NCI-H2227 treated with DMSO at 0.1 percent for 48 hours (cell line): ENCODE data around the gene DOP1B.
"Not testable (repeated sequence)": the region's sequence is repeated elsewhere in the genome, so short reads cannot be mapped to it uniquely, and the experiment has no call there.

Experiments used
- DNase-seq: peaks from one replicate; lab custom pipeline; 2025; lab: John Stamatoyannopoulos, UW

Gene DOP1B

DNA sequence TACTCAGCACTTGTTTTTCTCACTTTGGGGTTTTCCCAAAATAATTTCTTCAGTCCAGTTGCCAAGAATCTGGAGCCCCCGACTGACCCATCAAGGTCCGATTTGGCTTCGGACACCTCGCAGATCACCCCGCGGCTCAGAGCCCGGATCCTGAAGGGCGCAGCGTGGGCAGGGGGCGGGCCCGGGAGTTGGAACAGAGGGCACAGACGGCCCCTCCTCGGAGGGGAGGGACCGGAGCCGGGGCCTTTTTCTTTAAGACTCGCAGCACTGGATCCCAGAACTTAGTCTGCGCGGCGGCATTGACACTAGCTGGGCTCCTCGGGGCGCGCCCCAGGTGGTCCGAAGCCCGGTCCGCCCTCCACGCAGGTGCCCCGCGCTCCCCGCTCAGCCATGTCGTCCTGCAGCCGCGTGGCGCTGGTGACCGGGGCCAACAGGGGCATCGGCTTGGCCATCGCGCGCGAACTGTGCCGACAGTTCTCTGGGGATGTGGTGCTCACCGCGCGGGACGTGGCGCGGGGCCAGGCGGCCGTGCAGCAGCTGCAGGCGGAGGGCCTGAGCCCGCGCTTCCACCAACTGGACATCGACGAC, 21.7 kb upstream of the DOP1B start, which contains the start of gene CBR3:
CBR3 (plus strand) TSS at position 277 of the 588 bp plus-strand sequence; CDS start at position 391, 114 bp downstream.
- DNase-seq = peak; percentile 30

DNA sequence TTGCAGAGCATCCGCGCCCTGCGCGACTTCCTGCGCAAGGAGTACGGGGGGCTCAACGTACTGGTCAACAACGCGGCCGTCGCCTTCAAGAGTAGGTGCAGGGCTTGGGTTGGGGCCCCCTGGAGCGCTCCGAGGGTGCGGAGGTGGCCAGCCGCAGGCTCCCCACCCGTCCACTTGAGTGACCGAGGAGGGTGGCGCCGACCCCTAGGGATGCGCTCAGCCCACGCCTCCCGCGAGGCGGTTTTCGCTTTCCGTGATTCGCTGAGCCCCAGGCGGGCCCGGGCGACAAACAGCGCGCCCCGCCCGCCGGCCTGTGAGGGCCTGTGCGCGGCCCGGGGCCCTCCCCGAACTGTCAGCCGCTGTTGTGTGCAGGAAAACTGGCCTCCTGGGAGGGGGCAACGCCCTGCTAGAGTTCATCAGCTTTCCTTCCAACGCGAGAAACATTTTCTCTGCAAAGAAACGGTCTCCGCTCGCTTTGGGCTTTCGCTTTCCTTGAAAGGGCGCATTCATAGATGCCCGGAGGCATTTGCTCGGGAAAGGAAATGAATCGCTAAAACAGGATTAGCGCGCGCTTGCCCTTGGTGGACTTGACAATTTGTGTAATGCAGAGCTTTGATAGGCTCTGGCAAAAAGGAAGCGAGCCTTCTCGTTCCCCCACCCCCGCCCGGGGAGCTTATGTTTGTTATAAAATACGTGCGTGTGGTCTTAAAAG, 21.1 kb upstream of the DOP1B start:
- peak; percentile 71 for DNase-seq

DNA sequence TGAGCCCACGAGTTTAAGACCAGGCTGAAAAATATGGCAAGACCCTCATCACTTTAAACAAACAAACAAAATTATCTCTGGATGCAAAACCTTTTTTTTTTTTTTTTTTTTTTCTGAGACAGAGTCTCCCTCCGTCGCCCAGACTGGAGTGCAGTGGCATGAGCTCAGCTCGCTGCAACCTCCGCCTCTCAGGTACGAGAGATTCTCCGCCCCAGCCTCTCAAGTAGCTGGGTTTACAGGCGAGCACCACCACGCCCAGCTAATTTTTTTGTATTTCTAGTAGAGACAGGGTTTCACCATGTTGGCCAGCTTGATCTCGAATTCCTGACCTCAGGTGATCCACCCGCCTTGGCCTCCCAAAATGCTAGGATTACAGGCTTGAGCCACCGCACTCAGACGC, 16.8 kb upstream of the DOP1B start:
- not testable (repeated sequence) for DNase-seq

DNA sequence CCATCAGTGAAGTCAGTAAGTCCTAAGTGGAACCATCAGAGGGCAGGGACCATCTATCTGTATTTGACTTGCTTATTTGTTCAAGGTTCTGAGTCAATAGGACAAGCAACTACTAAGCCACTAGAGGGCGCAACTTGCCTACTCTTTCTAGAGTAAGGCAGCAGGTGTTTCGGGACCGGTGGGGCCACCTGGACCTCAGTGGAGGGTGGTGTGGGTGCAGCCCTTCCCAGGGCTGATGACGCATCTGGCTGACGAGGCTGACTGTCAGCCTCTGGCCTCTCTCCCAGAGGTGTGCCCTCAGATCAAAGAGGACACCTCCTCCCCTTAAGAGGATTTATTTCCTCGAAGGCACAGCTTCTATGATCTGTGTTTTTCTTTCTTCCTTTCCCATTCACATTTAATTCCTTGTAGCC, 15.1 kb upstream of the DOP1B start:
- DNase-seq = peak; percentile 72

DNA sequence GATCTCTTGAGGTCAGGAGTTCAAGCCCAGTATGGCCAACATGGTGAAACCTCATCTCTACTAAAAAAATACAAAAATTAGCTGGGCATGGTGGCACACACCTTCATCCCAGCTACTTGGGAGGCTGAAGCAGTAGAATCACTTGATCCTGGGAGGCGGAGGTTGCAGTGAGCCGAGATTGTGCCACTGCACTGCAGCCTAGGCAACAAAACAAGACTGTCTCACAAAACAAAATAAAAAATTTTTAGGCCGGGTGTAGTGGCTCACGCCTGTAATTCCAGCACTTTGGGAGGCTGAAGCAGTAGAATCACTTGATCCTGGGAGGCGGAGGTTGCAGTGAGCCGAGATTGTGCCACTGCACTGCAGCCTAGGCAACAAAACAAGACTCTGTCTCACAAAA, 12.4 kb upstream of the DOP1B start:
- not testable (repeated sequence) for DNase-seq

DNA sequence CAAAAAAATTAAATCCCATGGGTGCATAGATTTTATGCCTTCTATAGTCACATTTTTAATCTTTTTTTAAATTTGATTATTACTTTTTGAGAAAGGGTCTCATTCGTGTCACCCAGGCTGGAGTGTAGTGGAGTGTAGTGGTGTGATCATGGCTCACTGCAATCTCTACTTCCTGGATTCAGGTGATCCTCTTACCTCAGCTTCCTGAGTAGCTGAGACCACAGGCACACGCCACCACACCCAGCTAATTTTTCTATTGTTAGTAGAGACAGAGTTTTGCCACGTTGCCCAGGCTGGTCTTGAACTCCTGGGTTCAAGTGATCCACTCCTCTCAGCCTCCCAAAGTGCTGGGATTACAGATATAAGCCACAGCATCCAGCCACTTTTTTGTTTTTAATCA, 11.4 kb upstream of the DOP1B start:
- no peak for DNase-seq

DNA sequence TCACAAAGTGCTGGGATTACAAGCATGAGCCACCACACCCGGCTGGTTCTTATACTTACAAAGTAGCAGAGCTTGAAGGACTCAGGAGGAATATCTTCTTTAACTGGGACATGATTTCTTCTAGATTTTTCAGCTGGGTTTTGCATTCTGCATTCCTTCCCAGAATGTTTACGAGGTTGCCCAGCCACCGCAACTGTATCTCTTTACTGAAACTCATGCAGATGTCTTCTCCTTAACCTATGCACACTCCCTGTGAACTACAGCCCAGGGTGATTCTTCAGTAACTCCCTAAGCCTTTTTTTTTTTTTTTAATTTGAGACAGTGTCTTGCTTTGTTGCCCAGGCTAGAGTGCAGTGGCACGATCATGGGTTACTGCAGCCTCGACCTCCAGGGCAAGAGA, 8.7 kb upstream of the DOP1B start:
- no peak for DNase-seq

DNA sequence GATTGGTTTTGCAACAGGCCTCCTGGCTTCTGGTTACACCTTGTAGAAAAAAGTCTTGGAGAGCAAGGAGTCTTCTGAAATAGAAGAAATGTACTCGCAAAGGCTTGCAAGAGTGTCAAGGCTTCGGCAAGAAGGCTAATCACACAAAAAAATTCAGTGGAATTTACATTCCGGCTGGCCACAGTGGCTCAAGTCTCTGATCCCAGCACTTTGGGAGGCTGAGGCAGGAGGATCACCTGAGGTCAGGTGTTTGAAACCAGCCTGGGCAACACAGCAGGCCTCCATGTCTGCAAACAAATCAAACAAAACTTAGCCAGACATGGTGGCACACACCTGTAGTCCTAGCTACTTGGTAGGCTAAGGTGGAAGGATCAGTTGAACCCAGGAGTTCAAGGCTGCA, 7.7 kb upstream of the DOP1B start:
- no peak for DNase-seq

DNA sequence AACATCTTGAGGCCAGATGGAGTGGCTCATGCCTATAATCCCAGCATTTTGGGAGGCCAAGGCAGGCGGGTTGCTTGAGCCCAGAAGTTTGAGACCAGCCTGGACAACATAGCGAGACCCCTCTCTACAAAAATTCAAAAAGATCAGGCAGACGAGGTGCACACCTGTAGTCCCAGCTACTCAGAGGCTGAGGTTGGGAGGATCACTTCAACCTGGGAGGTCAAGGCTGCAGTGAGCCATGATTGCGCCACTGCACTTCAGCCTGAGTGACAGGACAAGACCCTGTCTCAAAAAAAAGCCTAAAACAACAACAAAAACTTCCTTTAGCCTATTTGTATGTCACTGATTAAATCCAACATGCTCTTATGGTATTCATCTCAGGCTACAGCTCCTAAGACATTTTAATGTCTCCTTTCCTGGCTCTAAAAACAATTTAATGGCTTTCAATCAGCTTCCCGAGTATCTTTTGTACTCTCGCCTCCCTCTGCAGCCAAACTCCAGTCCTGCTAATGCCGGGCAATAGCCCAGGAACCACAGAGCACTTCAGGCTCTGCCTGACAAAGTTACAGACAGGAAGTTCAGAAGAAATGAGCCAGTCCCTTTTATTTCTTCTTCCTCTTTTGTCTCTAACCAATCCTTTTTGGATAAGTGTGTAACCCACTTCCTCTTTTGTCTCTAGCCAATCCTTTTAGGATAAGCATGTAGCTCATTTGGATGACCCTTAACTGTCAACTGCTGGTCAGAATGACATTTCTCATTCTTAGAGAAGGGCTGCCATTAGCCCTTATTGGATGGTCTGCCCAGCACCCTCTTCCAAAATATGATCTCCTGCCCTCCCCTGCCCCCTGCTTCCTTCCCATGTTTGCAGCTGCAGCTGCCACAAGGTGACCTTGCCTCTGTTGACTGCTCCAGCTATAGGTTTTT, 6.6 kb upstream of the DOP1B start:
- no peak for DNase-seq

DNA sequence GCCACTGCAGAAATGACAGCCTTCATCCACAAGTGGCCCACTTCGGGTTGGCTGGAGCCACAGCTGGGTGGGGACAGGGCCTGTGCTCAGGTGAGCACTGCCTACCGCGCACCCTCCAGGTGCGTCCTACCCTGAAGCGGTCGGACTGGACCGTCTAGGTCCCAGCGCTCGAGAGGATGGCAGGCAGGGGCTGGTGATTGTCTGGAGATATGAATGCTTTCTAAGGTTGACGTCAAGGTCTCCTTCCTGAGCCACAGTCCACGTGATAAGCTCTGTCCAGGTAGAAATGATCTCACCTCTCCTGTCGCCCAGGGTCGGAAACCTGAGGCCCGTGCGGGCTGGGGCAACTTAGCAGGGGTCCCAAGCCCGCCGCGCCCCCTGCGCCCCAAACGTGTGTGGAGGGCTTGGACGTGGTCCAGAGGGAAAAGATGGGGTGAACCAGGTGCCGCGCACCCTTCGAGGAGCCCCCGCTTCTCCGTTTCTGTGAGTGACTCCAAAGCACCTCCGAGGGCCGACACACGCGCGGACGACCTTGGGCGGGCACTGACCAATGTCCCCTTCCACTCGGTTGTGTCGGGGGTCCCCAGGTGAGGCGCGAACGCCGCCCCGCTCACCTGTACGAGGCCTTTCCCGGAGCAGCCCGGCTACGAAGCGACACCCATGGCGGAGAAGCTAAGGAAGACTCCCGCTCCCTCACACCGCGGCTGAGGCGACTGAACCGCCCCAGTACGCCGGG, 853 bp upstream of the DOP1B start:
- no peak for DNase-seq

DNA sequence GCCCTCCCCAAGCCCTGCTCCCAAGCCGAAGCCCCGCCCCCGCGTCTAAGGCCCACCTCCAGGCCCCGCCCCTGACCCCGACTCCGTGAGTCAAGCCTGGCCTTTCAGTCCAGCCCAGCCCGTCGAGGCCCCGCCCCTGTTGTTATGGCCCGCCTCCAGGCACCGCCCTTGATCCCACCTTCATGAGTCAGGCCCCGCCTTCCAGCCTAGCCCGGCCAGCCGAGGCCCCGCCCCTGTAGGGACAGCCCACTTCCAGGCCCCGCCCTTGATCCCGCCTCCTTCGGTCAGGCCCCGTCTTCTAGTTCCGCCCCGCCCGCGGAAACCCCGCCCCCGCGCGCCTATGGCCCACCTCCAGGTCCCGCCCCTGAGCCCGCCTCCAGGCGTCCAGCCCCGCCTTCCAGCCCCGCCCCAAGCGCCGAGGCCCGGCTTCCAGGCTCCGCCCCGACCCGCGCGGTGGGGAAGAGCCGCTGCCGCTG, 247 bp upstream of the DOP1B start:
- DNase-seq = peak; percentile 96

DNA sequence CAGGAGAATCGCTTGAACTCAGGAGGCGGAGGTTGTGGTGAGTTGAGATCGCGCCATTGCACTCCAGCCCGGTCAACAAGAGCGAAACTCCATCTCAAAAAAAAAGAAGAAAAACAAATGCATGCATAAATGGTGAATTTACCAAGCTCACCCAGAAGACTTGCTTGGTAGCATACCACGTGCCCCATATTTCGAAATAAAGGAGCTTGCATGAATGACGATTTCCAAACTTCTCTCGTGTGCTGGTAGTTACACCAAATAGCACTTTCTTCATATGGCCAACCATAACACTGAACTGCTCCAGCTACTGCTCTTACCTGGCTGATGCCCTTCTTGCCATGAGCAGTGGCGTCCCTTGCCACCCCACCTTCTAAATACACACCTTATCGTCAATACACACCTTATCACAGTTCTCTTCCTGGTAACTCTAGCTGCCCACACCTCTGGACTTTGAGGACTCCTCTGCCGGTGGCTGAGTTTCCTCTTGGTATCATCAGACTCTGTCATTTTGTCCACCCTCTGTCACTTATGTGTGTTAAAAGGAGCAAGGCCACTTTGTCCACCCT, 2.8 kb downstream of the DOP1B start:
- DNase-seq = no peak

DNA sequence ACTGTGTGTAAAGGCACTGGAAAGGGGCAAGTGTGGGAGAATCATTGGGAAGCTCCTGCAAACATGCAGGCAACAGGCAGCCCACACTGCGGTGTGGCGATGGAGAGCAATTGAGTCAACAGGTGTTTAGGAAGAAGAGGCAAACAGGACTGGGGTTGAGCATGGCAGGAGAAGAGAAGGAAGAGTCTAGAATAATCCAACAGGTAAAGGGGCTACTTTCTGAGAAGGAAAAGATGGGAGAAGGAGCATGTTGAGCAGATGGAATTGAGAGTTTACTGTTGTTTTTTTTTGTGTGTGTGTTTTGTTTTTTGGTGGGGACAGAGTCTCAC, 4.2 kb downstream of the DOP1B start:
- DNase-seq = no peak

DNA sequence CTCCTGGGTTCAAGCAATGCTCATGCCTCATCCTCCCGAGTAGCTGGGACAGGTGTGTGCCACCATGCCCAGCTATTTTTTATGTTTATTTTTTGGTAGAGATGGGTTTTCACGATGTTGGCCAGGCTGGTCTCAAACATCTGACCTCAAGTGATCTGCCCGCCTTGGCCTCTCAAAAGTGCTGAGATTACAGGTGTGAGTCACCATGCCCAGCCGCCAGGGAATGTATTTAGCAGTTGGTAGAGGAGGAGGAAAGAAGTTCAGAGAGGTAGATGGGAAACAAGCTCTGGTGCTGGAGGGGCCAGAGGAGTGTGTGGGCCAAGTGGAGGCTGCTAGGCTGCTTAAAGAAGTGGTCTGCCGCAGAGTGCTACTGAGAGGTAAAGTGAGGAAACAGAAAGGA, 6.0 kb downstream of the DOP1B start:
- DNase-seq = no peak

DNA sequence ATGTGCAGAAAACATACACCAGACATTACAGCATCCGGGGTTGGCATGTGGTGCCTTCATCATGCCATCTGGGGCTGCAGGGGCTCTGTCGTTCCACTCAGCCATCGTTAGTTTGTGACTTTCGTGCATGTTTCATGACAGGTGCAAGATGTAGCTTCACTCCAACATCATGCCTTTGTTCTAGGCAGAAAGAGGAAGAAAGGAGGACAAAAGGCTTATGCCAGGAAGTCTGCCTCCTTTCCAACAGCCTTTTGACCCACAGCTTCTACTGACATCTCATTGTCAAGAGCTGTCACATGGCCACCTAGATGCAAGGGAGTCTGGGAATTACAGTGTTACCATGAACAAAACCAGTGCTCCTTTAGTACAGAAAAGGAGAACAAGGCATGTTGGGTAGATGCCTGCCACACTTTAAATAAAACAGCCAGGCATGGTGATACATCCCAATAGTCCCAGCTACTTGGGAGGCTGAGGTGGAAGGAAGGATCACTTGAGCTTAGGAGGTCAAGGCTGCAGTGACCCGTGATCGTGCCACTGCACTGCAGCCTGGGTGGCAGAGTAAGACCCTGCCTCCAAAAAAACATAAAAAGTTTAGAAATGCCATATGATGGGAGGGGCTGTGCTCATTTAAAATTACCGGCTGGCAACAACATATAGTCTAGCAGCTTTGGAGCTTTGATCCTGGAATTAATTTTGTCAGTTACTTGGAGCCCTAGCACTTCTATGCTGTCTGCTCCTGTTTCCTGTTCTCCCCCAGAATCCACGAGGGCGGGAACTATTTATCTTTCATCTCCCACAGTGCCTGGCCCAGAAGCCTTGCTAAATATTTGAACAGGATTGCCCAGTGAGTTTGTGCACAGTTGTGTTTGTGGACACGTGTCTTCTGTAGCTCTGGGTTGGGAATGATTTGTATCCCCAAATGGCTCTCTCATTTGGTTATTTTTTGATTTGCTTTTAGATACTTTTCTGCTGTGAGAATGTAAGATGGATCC, 7.4 kb downstream of the DOP1B start:
- no peak for DNase-seq

DNA sequence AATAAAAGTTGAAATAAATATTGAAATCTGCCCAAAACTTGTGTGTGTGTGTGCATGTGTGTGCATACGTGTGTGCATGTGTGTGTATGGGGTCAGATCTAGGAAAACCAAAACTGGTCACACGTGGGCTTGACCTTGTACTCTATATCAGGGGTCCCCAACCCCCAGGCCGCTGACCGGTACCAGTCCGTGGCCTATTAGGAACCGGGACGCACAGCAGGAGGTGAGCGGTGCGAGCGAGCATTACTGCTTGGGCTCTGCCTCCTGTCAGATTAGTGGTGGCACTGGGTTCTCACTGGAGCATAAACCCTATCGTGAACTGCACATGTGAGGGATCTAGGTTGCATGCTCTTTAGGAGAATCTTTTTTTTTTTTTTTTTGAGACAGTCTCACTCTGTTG, 8.7 kb downstream of the DOP1B start:
- DNase-seq = no peak

DNA sequence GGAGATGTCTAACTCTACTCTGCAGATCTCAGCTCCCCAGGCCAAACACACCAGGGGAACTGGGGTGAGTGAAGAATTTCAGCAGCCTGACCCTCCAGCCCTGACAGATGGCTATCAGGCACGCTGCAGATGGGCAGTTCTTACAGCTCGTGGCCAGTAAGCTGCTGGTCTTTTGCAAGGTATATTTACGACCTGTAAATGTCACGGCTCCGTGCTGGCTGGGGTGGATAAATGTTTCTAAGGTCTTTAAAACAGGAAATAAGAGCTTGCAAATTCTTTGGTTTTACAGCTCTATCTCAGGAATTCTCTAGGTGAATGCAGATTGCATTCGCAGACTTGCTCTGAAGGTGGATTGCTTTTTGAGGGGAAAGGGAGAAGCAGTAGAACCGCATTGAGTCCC, 10.1 kb downstream of the DOP1B start:
- no peak for DNase-seq

DNA sequence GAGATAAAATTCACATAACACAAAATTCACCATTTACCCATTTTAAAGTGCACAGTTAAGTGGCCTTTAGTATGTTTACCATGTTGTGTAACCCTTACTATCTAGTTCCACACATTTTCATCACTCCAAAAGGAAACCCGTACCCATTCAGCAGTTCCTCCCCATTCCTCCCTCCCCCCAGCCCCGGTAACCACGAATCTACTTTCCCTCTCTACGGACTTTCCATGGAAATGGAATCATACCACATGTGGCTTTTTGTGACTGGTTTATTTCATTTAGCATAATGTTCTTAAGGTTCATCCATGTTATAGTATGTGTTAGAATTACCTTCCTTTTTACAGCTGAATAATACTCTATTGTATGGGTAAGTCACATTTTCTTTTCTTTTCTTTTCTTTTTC, 10.9 kb downstream of the DOP1B start:
- DNase-seq = no peak

DNA sequence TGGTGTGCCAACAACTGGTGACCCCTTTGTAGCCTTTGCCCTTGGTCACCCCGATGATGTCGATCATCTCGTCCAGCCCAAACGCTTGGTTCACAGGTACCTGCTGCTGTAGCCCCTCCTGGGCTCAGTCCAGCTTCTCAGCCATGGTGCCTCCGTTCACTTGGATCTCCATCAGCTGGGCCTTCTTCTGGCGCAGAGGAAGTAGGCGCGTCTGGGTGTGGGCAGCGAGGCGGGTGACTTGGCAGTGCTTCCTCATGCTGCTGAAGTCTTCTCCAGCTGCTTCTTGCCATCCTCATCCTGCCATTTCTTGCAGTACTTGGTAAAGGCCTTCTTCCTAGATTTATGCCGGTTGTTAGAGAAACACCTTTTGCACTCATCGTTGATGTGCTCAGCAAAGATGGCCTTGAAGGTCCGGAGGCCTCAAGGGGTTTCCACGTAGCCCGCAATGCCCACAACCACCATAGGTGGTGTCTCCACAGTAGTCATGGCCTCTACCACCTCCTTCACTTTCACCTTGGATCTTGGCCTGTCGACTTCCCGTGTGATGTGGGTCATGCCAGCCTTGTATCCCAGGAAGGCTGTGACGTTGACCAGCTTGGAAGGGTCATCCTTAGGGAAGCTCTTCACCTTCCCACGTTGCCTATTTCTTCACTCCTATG, 13.0 kb downstream of the DOP1B start:
- DNase-seq = no peak

DNA sequence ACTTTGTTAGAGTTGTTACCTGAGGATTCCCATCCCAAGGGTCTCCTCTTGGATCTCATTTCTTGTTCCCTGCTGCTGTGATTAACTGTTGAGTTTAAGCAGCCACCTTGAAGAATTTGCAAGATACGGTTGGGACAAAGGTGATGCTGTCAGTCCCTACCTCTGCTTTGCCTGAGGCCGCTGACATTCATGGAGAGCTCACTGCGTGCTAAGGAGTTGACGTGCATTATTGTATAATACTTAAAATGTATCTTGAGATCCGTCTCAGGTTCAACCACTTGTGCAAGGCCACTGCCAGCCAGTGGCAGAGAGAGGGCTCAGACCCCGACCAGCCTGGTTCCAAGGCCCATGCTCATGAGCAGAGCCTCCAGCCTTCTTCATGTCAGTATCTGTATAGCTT, 14.2 kb downstream of the DOP1B start:
- no peak for DNase-seq
